AG09319 (cell line): ENCODE results near the gene CEBPB.

Source experiments
- DNase-seq: peaks from one replicate; pipeline ENCODE4 v3.0.0-alpha.2; 2010; ENCODE audit warnings: low read depth; ENCODE audit errors: extremely low read depth
- CTCF ChIP-seq: IDR thresholded peaks from 2 replicates; pipeline ENCODE4 v1.5.1; 2011; ENCODE audit warnings: low read depth, mild to moderate bottlenecking, inconsistent platforms, low read length, moderate library complexity

The CEBPB gene

GRCh38 chr20:50190251-50191064 lies at the start of gene CEBPB:
TSS of gene CEBPB (plus strand) at chr20:50190830. CDS start at chr20:50191034, 204 bp downstream.
- peak; percentile 86 for DNase-seq
- peak; percentile 70 for TF ChIP-seq CTCF

DNA sequence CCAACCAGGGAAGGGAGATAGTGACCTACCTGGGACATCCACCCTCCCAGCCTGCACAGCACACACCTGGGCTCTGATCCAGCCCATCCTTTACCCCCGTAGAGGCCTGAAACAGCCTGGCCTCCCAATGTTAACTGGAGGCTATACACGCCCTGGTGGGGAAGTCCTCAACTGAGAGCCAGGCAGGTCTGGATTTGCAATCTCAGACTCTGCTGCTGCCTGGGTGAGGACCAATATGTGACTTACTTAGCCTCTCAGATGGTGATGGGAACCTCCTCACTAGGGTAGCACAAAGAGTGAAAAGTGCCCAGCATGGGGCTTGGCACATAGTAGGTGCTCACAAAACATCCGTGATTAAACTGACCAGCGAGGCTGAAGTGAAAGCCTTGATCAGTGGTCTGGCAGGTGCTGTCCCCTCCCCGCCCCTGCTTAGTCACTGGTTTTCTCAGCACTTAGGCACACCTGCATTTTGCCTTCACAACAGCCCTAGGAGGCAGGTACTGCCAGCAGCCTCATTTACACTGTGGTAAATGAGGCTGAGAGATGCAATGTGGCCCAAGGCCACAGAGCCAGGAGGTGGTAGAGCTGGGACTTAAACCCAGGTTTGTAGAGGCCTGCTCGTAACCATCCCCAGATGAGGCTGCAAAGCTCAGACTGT lies 49.5 kb upstream of the CEBPB start:
- TF ChIP-seq CTCF, result no peak
- DNase-seq, result no peak

DNA sequence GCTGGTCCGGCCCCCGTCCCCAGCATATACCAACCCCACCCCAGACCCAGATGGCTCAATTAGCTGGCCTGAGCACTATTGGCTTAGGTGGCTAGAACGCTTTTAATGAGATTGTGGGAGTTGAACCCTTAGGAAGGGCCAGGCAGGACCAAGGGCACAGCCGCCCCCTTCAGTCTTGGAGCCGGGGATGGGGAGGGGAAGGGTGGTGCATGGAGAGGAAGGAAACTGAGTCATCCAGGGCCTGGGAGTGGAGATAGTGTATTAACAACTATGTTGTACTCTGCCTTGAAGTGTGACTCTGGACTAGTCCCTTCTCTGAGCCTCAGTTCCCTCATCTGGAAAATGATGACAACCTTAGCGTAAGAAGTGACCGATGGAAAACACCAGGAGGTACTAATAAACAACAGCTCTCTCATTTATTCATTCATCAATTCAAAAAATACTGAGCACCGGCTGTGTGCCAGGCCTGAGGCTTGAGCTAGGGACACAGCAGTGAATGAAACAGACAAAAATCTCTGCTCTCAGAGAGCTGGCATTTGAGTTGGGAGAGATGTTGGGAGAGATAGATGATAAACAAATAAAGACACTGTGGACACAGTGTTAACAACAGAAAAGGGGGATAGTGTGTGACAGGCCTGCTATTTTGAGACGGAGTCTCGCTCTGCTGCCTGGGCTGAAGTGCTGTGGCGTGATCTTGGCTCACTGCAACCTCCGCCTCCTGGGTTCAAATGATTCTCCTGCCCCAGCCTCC lies 48.6 kb upstream of the CEBPB start:
- TF ChIP-seq CTCF, result no peak
- DNase-seq, result no peak

DNA sequence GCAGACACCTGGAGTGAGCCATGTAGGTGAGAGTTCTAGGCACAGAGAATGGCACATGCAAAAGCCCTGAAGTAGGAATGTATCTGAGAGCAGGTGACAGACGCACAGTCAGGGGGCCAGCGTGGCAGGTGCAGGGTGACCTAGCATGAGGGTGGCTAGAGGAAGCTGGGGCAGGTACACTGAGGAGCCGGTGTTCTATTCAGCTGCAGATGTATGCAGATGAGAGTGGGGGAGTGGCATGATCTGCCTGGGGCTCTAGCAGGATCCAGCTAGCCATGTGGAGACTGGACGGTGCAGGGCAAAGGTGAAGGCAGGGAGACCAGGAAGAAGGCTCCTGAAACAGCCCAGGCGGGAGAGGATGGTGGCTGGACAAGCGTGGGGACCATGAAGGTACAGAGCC lies 47.8 kb upstream of the CEBPB start:
- DNase-seq, result no peak
- TF ChIP-seq CTCF, result no peak

- peak; percentile 89 for DNase-seq
- no peak for TF ChIP-seq CTCF
Measured at GRCh38 chr20:50144362-50144761, 46.3 kb upstream of the CEBPB start.

DNA sequence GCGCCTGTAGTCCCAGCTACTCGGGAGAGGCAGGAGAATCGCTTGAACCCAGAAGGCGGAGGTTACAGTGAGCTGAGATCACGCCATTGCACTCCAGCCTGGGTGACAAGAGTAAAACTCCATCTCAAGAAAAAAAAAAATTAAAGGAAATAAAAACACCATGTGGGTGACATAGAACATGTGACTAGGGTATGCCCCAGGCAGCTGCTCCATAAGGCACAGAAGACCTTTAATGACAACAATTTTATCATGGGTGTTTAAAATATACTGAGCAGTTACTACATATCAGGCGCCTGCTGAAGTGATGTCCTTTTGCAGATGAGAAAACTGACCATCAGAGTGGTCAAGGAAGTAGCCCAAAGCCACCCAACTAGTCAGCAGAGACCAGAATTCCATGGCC lies 45.1 kb upstream of the CEBPB start:
- no peak for DNase-seq

More for the DNA sequence above, 45.1 kb upstream of the CEBPB start:
- no peak for TF ChIP-seq CTCF
